GM12878 (cell line): ENCODE results near the gene ZNF689. TPM values are rescaled to one million over a fixed set of nuclear protein-coding genes. Genes with fewer than 3 reads are reported as not detected.

ENCODE experiments used
- ATAC-seq: fragments of 200-7000 bp; cut with Tn5 transposase; 3 replicates; pipeline ENCODE4 v1.9.1; 2020; ENCODE audit warnings: mild to moderate bottlenecking, moderate library complexity
- BruUV-seq: library from RNA; stranded (reverse); fragments of 400-500 nt; replicated peaks from 2 replicates; lab custom pipeline; 2021; lab: Mats Ljungman, UMichigan
- CTCF ChIA-PET: fragments of 300-600 bp; sonication (Branson Sonifier 250); formaldehyde crosslinking; extraction: SDS; loops from one replicate; lab custom pipeline; 2021; ENCODE audit warnings: inconsistent platforms; lab: Yijun Ruan, JAX
- POLR2A ChIA-PET: fragments of 350-600 bp; formaldehyde crosslinking; extraction: SDS; loops from one replicate; lab custom pipeline; 2021; ENCODE audit warnings: inconsistent platforms; lab: Charles Lee
- RAD21 ChIA-PET: fragments of 300-600 bp; sonication (Branson Sonifier 250); formaldehyde crosslinking; loops from one replicate; lab custom pipeline; 2023; ENCODE audit warnings: antibody characterized with exemption; ENCODE audit not compliant: unreplicated experiment; lab: Charles Lee
- SMC1A ChIA-PET: fragments of 300-600 bp; sonication (Branson Sonifier 250); formaldehyde crosslinking; loops from one replicate; lab custom pipeline; 2023; ENCODE audit not compliant: unreplicated experiment, uncharacterized antibody; lab: Charles Lee
- DNase-seq: peaks from one replicate; pipeline ENCODE4 v3.0.0-alpha.2; 2011; ENCODE audit warnings: low read depth, low spot score
- FAIRE-seq: peaks from 3 replicates; lab custom pipeline; 2011; peaks lifted over from hg19 to GRCh38; lab: Jason Lieb, UNC
- H2AFZ ChIP-seq: 2 replicates; pipeline ENCODE4 v1.6.0; 2011; ENCODE audit warnings: low read depth, low read length, control low read depth; ENCODE audit not compliant: control insufficient read depth
- H3K27ac ChIP-seq: 2 replicates; pipeline ENCODE4 v1.5.1; 2011; ENCODE audit warnings: control low read depth; ENCODE audit not compliant: control insufficient read depth, insufficient read depth
- H3K27me3 ChIP-seq, 2 experiments: replicated peaks in 1 of 2; 2 replicates each; pipeline versions ENCODE4 v1.6.0 to v1.6.1; 2011; ENCODE audit warnings: low read length in 1 of 2; ENCODE audit not compliant: control insufficient read depth in 2 of 2, insufficient read depth in 2 of 2
- H3K36me3 ChIP-seq, 2 experiments: 2 replicates each; pipeline ENCODE4 v1.5.1; 2011; ENCODE audit warnings: low read length in 1 of 2; ENCODE audit not compliant: control insufficient read depth in 2 of 2, insufficient read depth in 2 of 2
- H3K4me1 ChIP-seq: 2 replicates; pipeline ENCODE4 v1.6.1; 2011; ENCODE audit warnings: mild to moderate bottlenecking, low read length, moderate library complexity, mixed read lengths; ENCODE audit not compliant: control insufficient read depth, insufficient read depth
- H3K4me2 ChIP-seq: 2 replicates; pipeline ENCODE4 v1.6.0; 2011; ENCODE audit warnings: control low read depth; ENCODE audit not compliant: control insufficient read depth, insufficient read depth
- H3K4me3 ChIP-seq: fragments of 200-600 bp; sonication (generic); 2 replicates; pipeline ENCODE4 v1.5.1; 2016
- H3K79me2 ChIP-seq: 2 replicates; pipeline ENCODE4 v1.6.0; 2011; ENCODE audit warnings: low read length; ENCODE audit not compliant: control insufficient read depth, insufficient read depth
- H3K9ac ChIP-seq: 2 replicates; pipeline ENCODE4 v1.8.0; 2011; ENCODE audit warnings: low read length, control low read depth, mixed read lengths; ENCODE audit not compliant: control insufficient read depth, insufficient read depth
- H3K9me3 ChIP-seq: replicated peaks from 3 replicates; pipeline ENCODE4 v1.5.1; 2011; ENCODE audit warnings: mild to moderate bottlenecking, low read length; ENCODE audit not compliant: control insufficient read depth, insufficient read depth
- H4K20me1 ChIP-seq: 2 replicates; pipeline ENCODE4 v1.6.0; 2011; ENCODE audit not compliant: control insufficient read depth, insufficient read depth
- ATF7 ChIP-seq: fragments of 450-650 bp; IDR thresholded peaks from 2 replicates; pipeline ENCODE4 v1.6.1; 2016; ENCODE audit warnings: low read depth, mild to moderate bottlenecking
- BHLHE40 ChIP-seq, 2 experiments: fragments of 450-650 bp in 1 of 2; IDR thresholded peaks; 2 replicates each; pipeline ENCODE4 v1.6.1; 2011 to 2017; ENCODE audit warnings: low read depth in 2 of 2, borderline replicate concordance in 1 of 2, improper control_type of control experiment in 1 of 2, low read length in 1 of 2, mild to moderate bottlenecking in 1 of 2
- CREB1 ChIP-seq: IDR thresholded peaks from 2 replicates; pipeline ENCODE4 v1.6.1; 2012; ENCODE audit warnings: low read depth, mild to moderate bottlenecking, inconsistent platforms
- CREM ChIP-seq: IDR thresholded peaks from 2 replicates; pipeline ENCODE4 v1.6.1; 2014; ENCODE audit warnings: antibody characterized with exemption, low read depth
- DPF2 ChIP-seq: fragments of 450-650 bp; IDR thresholded peaks from 2 replicates; pipeline ENCODE4 v1.6.1; 2017; ENCODE audit warnings: mild to moderate bottlenecking
- IKZF1 ChIP-seq: fragments of 450-650 bp; conservative IDR thresholded peaks from 2 replicates; pipeline ENCODE4 v1.6.1; 2017; ENCODE audit warnings: antibody characterized with exemption, mild to moderate bottlenecking
- JUNB ChIP-seq: IDR thresholded peaks from 2 replicates; pipeline ENCODE4 v1.6.1; 2016; ENCODE audit warnings: antibody characterized with exemption, mild to moderate bottlenecking
- NBN ChIP-seq: fragments of 450-650 bp; IDR thresholded peaks from 2 replicates; pipeline ENCODE4 v1.6.1; 2016
- PKNOX1 ChIP-seq: fragments of 450-650 bp; IDR thresholded peaks from 2 replicates; pipeline ENCODE4 v1.6.1; 2016; ENCODE audit warnings: mild to moderate bottlenecking
- RELA ChIP-seq: fragments of 450-650 bp; IDR thresholded peaks from 2 replicates; pipeline ENCODE4 v1.8.0; 2014; ENCODE audit warnings: borderline replicate concordance; ENCODE audit not compliant: partially characterized antibody
- RELB ChIP-seq: fragments of 450-650 bp; IDR thresholded peaks from 2 replicates; pipeline ENCODE4 v1.6.1; 2017; ENCODE audit warnings: low read depth, mild to moderate bottlenecking, moderate library complexity
- RUNX3 ChIP-seq: IDR thresholded peaks from 2 replicates; pipeline ENCODE4 v1.6.1; 2012; ENCODE audit warnings: low read length, inconsistent platforms
- SMAD1 ChIP-seq: fragments of 450-650 bp; IDR thresholded peaks from 2 replicates; pipeline ENCODE4 v1.6.1; 2018; ENCODE audit warnings: mild to moderate bottlenecking, low read depth; ENCODE audit not compliant: partially characterized antibody
- SUZ12 ChIP-seq: fragments of 200-600 bp; sonication (generic); IDR thresholded peaks from one replicate; pipeline ENCODE4 v1.6.1; 2018; ENCODE audit warnings: antibody characterized with exemption, mild to moderate bottlenecking; ENCODE audit not compliant: unreplicated experiment
- YBX1 ChIP-seq: fragments of 450-650 bp; IDR thresholded peaks from 2 replicates; pipeline ENCODE4 v1.6.1; 2016; ENCODE audit warnings: antibody characterized with exemption
- ZNF24 ChIP-seq: fragments of 450-650 bp; IDR thresholded peaks from 2 replicates; pipeline ENCODE4 v1.6.1; 2017; ENCODE audit warnings: antibody characterized with exemption, mild to moderate bottlenecking
- WGBS: methylation state at CpG from one replicate; pipeline ENCODE4 v1.1.6; 2016; ENCODE audit warnings: low lambda C conversion rate; ENCODE audit not compliant: insufficient replicate concordance, insufficient coverage; ENCODE audit errors: missing lambda C conversion rate; 5-methylcytosine and 5-hydroxymethylcytosine counted together
- in situ Hi-C: fragments of 300-500 bp; cut with MboI; formaldehyde crosslinking; loops from 9 replicates; pipeline ENCODE4 v1.14.3; 2018; ENCODE audit warnings: mixed read lengths
- intact Hi-C: fragments of 100-400 bp; cut with micrococcal nuclease; formaldehyde crosslinking; loops from one replicate; pipeline ENCODE4 v1.14.2; 2022; ENCODE audit not compliant: unreplicated experiment
- polyA plus RNA-seq, 11 experiments: library from polyadenylated mRNA; depleted of rRNA in 4 of 11; unstranded in 6 of 11; stranded (reverse) in 5 of 11; fragments of >200 nt; fragmentation: Nextera tagmentation in 4 of 11; fragmentation: Illumina TruSeq in 1 of 11; extraction: Ambion mirVana in 4 of 11; extraction: Trizol in 1 of 11; gene quantifications; 1 replicate in 1 of 11; 2 replicates in 10 of 11; pipeline versions ENCODE4 v1.2.1 to v1.2.3, GENCODE V29; 2011 to 2016; ENCODE audit warnings: inconsistent platforms in 2 of 11, missing spikeins in 2 of 11, low read depth in 1 of 11
- total RNA-seq, 4 experiments: library from RNA; depleted of rRNA in 3 of 4; stranded (reverse); fragments of >200 nt in 3 of 4; fragmentation: Illumina TruSeq in 1 of 4; extraction: Trizol in 1 of 4; gene quantifications; 2 replicates each; pipeline versions ENCODE4 v1.2.1 to v1.2.3, GENCODE V29; 2013 to 2021

The ZNF689 gene
- total and polyA plus RNA-seq, 10 of the 15 experiments (the other 5 are each of a cell fraction or from before 2014, with no cell fraction given): 4.7 to 13.2 (median 8.5) TPM

GRCh38 chr16:30567991-30568638 is 42.1 kb downstream of the ZNF689 start (continued):
- peak; percentile 88 for TF ChIP-seq PKNOX1
- 0 out of 2 replicates have a peak, but pooled peaks have one; percentile 9 for TF ChIP-seq JUNB
- TF ChIP-seq NBN: peak; percentile 41; the same call in 1 of the 2 replicates
- peak in 1 of 2 experiments; percentile 60; a peak in 2 of 4 replicates for TF ChIP-seq BHLHE40 (IDR thresholded peaks at IDR 0.05; ENCODE audit: borderline replicate concordance in 1 of 2, low read depth in 2 of 2, low read length in 1 of 2)
- no peak for TF ChIP-seq SUZ12
- peak; percentile 66 for TF ChIP-seq ATF7

- ChIA-PET CTCF (interaction anchor here (0.7 to 2.6 kb wide), 6 partner anchors 9 to 138 kb away, joined by 3 to 19 read pairs (median 6); partner anchors contain the start of genes DCTPP1 and ZNF764), RAD21 (interaction anchor here (0.6 to 4.4 kb wide), 7 partner anchors 9 to 137 kb away, joined by 3 to 22 read pairs (median 7); partner anchors contain the start of genes DCTPP1, ZNF747 and ZNF764), SMC1A (interaction anchor here (1.0 to 1.9 kb wide), 3 partner anchors 9 to 137 kb away, joined by 3 to 12 read pairs (median 4); partner anchors contain the start of genes DCTPP1 and ZNF764)
- ATAC-seq: peak; percentile 18
- Histone ChIP-seq H3K79me2 (peaks cover 11% of the 10 kb centered on the region), H3K4me1 (peaks cover 27% of the 10 kb centered on the region), H3K4me2 (peak overlapping the region; percentile 89), H3K27me3 (no peaks in the 10 kb centered on the region), H3K36me3 (no peaks in the 10 kb centered on the region; a peak in 2 of 4 replicates), H2AFZ (no peak overlapping the region), H4K20me1 (no peaks in the 10 kb centered on the region), H3K27ac (peak overlapping the region; percentile 78), H3K9me3 (no peaks in the 10 kb centered on the region)
- no peak for DNase-seq
- no TSS peak for BruUV-seq
- 36% methylated on average over 14 of the region's 14 CpGs for WGBS
- intact Hi-C loops: no loop called here
- TF ChIP-seq DPF2: 0 out of 2 replicates have a peak, but pooled peaks have one; percentile 9
- peak; percentile 98 for TF ChIP-seq ZNF24
- 0 out of 2 replicates have a peak, but pooled peaks have one; percentile 28 for TF ChIP-seq RELB
- TF ChIP-seq YBX1: no peak
- peak; percentile 38; the same call in 1 of the 2 replicates for TF ChIP-seq RUNX3
- TF ChIP-seq CREM: peak; percentile 59; the same call in 1 of the 2 replicates
- peak; percentile 39 for TF ChIP-seq RELA
- TF ChIP-seq CREB1: peak; percentile 38; the same call in 1 of the 2 replicates
- no peak for TF ChIP-seq SMAD1
- 0 out of 2 replicates have a peak, but pooled peaks have one; percentile 30 for TF ChIP-seq IKZF1
- TF ChIP-seq, all 136 proteins: peak for 8
- Histone ChIP-seq H3K4me3 (no peak overlapping the region), H3K9ac (peak overlapping the region; percentile 35)
- FAIRE-seq: no peak
- POLR2A ChIA-PET: interaction anchor here (0.5 to 1.7 kb wide), 7 partner anchors 9 to 167 kb away, joined by 3 to 10 read pairs (median 3); partner anchors contain the start of genes PRR14 and ZNF764
- in situ Hi-C loops: no loop called here
Measured at GRCh38 chr16:30567160-30567990, 42.8 kb downstream of the ZNF689 start.
